Panc1 (cell line): ENCODE data around the gene MEGF8. TPM values are rescaled to one million over a fixed set of nuclear protein-coding genes. Genes with fewer than 3 reads are reported as not detected.

Source experiments
- ATAC-seq: fragments of 200-7000 bp; cut with Tn5 transposase; 2 replicates; pipeline ENCODE4 v1.9.1; 2020; ENCODE audit warnings: mild to moderate bottlenecking, moderate library complexity
- BruUV-seq: library from RNA; stranded (reverse); fragments of 400-500 nt; replicated peaks from 2 replicates; lab custom pipeline; 2021; lab: Mats Ljungman, UMichigan
- CTCF ChIA-PET: fragments of 300-600 bp; sonication (Branson Sonifier 250); formaldehyde crosslinking; loops from one replicate; lab custom pipeline; 2022; ENCODE audit warnings: antibody characterized with exemption; lab: Charles Lee
- POLR2A ChIA-PET: fragments of 300-600 bp; sonication (Branson Sonifier 250); formaldehyde crosslinking; loops from one replicate; lab custom pipeline; 2022; ENCODE audit warnings: antibody characterized with exemption; lab: Charles Lee
- DNase-seq: peaks from one replicate; pipeline ENCODE4 v3.0.0-alpha.2; 2010; ENCODE audit warnings: low read depth, low spot score
- H3K27ac ChIP-seq: 2 replicates; pipeline ENCODE4 v1.5.1; 2011; ENCODE audit warnings: mild to moderate bottlenecking, low read length, inconsistent platforms
- H3K27me3 ChIP-seq: fragments of 200-500 bp; sonication (Bioruptor generic); 2 replicates; pipeline ENCODE4 v1.6.0; 2014; ENCODE audit warnings: low read length, inconsistent platforms; ENCODE audit not compliant: control insufficient read depth, insufficient read depth
- H3K36me3 ChIP-seq: fragments of 200-500 bp; sonication (Bioruptor generic); 2 replicates; pipeline ENCODE4 v1.5.1; 2014; ENCODE audit warnings: inconsistent platforms, mild to moderate bottlenecking, low read length, moderate library complexity; ENCODE audit not compliant: control insufficient read depth, insufficient read depth
- H3K4me1 ChIP-seq: 2 replicates; pipeline ENCODE4 v1.5.1; 2011; ENCODE audit warnings: inconsistent platforms, mild to moderate bottlenecking, low read length, moderate library complexity; ENCODE audit not compliant: control insufficient read depth, insufficient read depth
- H3K4me3 ChIP-seq, 2 experiments: 2 replicates each; pipeline ENCODE4 v1.5.1; 2011 to 2012; ENCODE audit warnings: low read depth in 2 of 2, low read length in 2 of 2, mild to moderate bottlenecking in 2 of 2, inconsistent platforms in 1 of 2, moderate library complexity in 1 of 2
- H3K9me3 ChIP-seq: fragments of 200-500 bp; sonication (Bioruptor generic); 2 replicates; pipeline ENCODE4 v1.5.1; 2014; ENCODE audit warnings: low read depth, mild to moderate bottlenecking, inconsistent platforms, low read length, moderate library complexity; ENCODE audit not compliant: control insufficient read depth, insufficient read depth
- POLR2AphosphoS5 ChIP-seq: IDR thresholded peaks from 2 replicates; pipeline ENCODE4 v1.6.1; 2012; ENCODE audit warnings: mild to moderate bottlenecking, low read depth, low read length, moderate library complexity
- SIN3A ChIP-seq: IDR thresholded peaks from 2 replicates; pipeline ENCODE4 v1.6.1; 2012; ENCODE audit warnings: low read depth, mild to moderate bottlenecking, low read length, moderate library complexity, borderline replicate concordance; ENCODE audit not compliant: insufficient read depth
- TCF7L2 ChIP-seq: IDR thresholded peaks from 2 replicates; pipeline ENCODE4 v1.6.1; 2011; ENCODE audit warnings: mild to moderate bottlenecking, low read depth, low read length, inconsistent platforms
- in situ Hi-C: cut with HindIII; loops from 2 replicates; pipeline ENCODE4 v1.10.0; 2016; ENCODE audit warnings: low sequenced_read_pairs, low pct_unique_long_range_greater_than_20kb
- intact Hi-C: fragments of 100-400 bp; cut with micrococcal nuclease; formaldehyde crosslinking; loops from one replicate; pipeline ENCODE4 v1.10.0; 2022; ENCODE audit not compliant: unreplicated experiment
- total RNA-seq: library from RNA; stranded (reverse); gene quantifications from one replicate; pipeline ENCODE4 v1.2.1, GENCODE V29; 2021; ENCODE audit not compliant: unreplicated experiment
- TF ChIP-seq, protein P1 (sequence below): fragments of 450-650 bp; IDR thresholded peaks from 2 replicates; pipeline ENCODE4 v1.5.1; 2017; ENCODE audit warnings: mild to moderate bottlenecking
- TF ChIP-seq, protein P2 (sequence below), 2 experiments: IDR thresholded peaks; 2 replicates each; pipeline ENCODE4 v1.6.1; 2011 to 2012; ENCODE audit warnings: low read depth in 2 of 2, control low read depth in 1 of 2, low read length in 1 of 2, mild to moderate bottlenecking in 1 of 2, moderate library complexity in 1 of 2; ENCODE audit not compliant: insufficient read depth in 1 of 2

Gene MEGF8
- total RNA-seq, 1 experiment from 2014 or later = 14.2 TPM

DNA sequence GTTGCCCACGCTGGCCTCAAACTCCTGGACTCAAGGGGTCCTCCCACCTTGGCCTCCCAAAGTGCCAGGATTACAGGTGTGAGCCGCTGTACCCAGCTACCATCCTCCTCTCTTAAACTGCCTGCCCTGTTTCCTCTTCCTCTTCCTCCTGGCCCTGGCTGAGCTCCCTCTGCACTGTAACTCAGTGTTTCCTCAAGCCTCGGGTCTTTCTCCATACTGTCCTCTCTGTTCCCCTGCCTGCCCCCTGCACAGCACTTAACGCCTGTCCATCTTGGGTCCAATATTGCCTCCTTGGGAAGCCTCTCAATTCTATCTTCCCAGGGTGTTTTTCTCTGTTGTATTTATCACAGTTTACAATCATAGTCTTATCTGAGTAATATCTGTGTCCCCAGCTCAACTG is 95.7 kb downstream of the MEGF8 start:
- intact Hi-C loops = no loop called here
- Histone ChIP-seq H3K9me3 (no peaks in the 10 kb centered on the region), H3K4me3 (no peak overlapping the region), H3K27me3 (no peaks in the 10 kb centered on the region), H3K36me3 (no peaks in the 10 kb centered on the region), H3K4me1 (no peaks in the 10 kb centered on the region; the same call in 1 of the 2 replicates), H3K27ac (no peak overlapping the region)
- no TSS peak for BruUV-seq
- in situ Hi-C loops = no loop called here
- no peak for DNase-seq
- POLR2A ChIA-PET = no interaction called here
- no peak for TF ChIP-seq SIN3A
- TF ChIP-seq, protein P1, sequence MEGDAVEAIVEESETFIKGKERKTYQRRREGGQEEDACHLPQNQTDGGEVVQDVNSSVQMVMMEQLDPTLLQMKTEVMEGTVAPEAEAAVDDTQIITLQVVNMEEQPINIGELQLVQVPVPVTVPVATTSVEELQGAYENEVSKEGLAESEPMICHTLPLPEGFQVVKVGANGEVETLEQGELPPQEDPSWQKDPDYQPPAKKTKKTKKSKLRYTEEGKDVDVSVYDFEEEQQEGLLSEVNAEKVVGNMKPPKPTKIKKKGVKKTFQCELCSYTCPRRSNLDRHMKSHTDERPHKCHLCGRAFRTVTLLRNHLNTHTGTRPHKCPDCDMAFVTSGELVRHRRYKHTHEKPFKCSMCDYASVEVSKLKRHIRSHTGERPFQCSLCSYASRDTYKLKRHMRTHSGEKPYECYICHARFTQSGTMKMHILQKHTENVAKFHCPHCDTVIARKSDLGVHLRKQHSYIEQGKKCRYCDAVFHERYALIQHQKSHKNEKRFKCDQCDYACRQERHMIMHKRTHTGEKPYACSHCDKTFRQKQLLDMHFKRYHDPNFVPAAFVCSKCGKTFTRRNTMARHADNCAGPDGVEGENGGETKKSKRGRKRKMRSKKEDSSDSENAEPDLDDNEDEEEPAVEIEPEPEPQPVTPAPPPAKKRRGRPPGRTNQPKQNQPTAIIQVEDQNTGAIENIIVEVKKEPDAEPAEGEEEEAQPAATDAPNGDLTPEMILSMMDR = no peak
- TF ChIP-seq, protein P2, sequence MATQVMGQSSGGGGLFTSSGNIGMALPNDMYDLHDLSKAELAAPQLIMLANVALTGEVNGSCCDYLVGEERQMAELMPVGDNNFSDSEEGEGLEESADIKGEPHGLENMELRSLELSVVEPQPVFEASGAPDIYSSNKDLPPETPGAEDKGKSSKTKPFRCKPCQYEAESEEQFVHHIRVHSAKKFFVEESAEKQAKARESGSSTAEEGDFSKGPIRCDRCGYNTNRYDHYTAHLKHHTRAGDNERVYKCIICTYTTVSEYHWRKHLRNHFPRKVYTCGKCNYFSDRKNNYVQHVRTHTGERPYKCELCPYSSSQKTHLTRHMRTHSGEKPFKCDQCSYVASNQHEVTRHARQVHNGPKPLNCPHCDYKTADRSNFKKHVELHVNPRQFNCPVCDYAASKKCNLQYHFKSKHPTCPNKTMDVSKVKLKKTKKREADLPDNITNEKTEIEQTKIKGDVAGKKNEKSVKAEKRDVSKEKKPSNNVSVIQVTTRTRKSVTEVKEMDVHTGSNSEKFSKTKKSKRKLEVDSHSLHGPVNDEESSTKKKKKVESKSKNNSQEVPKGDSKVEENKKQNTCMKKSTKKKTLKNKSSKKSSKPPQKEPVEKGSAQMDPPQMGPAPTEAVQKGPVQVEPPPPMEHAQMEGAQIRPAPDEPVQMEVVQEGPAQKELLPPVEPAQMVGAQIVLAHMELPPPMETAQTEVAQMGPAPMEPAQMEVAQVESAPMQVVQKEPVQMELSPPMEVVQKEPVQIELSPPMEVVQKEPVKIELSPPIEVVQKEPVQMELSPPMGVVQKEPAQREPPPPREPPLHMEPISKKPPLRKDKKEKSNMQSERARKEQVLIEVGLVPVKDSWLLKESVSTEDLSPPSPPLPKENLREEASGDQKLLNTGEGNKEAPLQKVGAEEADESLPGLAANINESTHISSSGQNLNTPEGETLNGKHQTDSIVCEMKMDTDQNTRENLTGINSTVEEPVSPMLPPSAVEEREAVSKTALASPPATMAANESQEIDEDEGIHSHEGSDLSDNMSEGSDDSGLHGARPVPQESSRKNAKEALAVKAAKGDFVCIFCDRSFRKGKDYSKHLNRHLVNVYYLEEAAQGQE (IDR thresholded peaks at IDR 0.05; ENCODE audit: insufficient read depth in 1 of 2, low read depth in 2 of 2, low read length in 1 of 2) = no peak
- TF ChIP-seq TCF7L2 = no peak
- TF ChIP-seq POLR2AphosphoS5 = no peak
- no peak for ATAC-seq
- CTCF ChIA-PET = interaction anchor here (0.7 to 1.0 kb wide), 2 partner anchors 18 to 1380 kb away, joined by 3 to 4 read pairs; no protein-coding TSS in a partner anchor

DNA sequence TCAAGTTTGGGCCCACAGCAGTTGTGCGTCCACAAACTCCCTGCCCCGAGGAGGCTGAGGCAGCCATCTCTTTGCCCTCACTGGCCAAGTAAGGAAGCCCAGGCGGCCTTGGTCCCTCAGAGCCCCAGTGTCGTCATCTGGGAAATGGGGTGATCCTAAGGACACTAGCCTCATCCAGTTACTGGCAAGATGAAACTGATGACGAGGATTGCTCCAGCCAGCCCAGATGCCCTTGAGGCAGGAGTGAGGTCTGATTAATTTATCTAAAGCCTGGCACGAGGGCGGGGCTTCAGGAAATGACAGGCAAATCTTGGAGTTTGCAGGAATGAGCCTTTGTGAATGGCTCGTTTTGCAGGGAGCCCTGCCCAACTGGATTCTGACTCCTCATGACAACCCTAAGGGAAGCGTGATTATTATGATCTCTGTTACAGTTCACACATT is 96.2 kb downstream of the MEGF8 start:
- no peak overlapping the region for H3K4me3 ChIP-seq
- in situ Hi-C loops = no loop called here
- ChIA-PET CTCF (interaction anchor here (1.0 kb wide), 1 partner anchor 17 kb away, joined by 3 read pairs; no protein-coding TSS in a partner anchor), POLR2A (no interaction called here)
- no TSS peak for BruUV-seq
- no peak overlapping the region for H3K27ac ChIP-seq
- no peaks in the 10 kb centered on the region for H3K36me3 ChIP-seq
- no peak for DNase-seq
- H3K27me3 ChIP-seq = no peaks in the 10 kb centered on the region
- intact Hi-C loops = no loop called here
- H3K9me3 ChIP-seq = no peaks in the 10 kb centered on the region
- H3K4me1 ChIP-seq = no peaks in the 10 kb centered on the region; the same call in 1 of the 2 replicates
- TF ChIP-seq TCF7L2 (no peak), POLR2AphosphoS5 (no peak), SIN3A (no peak)
- TF ChIP-seq, protein P1 = no peak
- TF ChIP-seq, protein P2 (IDR thresholded peaks at IDR 0.05; ENCODE audit: insufficient read depth in 1 of 2, low read depth in 2 of 2, low read length in 1 of 2) = no peak
- no peak for ATAC-seq
